HG03196 (cell line): ENCODE data around the gene GATD1.
A peak's percentile ranks its signal among the peaks of the same experiment; 100 is the strongest.

Experiments
- ATAC-seq: cut with Tn5 transposase; IDR thresholded peaks from one replicate; pipeline ENCODE4 v1.9.1; 2021; ENCODE audit not compliant: unreplicated experiment

The GATD1 gene

GRCh38 chr11:813072-813455 lies 35.8 kb upstream of the GATD1 start:
- ATAC-seq, result no peak

DNA sequence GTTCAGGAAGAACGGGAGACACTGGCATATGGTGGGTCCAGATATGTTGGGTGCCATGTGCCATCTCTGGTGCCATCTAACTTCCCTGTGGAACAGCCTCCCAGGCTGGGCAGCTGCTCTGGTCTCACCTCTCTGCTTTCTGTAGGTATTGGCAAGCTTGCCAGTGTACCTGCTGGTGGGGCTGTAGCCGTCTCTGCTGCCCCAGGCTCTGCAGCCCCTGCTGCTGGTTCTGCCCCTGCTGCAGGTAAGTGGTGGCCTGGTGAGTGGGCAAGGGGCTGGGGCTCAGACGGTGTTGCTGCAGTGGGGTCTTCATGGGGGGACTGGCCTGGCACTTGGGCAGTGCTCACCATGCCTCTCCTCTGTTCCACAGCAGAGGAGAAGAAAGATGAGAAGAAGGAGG lies 35.1 kb upstream of the GATD1 start:
- ATAC-seq, result no peak

DNA sequence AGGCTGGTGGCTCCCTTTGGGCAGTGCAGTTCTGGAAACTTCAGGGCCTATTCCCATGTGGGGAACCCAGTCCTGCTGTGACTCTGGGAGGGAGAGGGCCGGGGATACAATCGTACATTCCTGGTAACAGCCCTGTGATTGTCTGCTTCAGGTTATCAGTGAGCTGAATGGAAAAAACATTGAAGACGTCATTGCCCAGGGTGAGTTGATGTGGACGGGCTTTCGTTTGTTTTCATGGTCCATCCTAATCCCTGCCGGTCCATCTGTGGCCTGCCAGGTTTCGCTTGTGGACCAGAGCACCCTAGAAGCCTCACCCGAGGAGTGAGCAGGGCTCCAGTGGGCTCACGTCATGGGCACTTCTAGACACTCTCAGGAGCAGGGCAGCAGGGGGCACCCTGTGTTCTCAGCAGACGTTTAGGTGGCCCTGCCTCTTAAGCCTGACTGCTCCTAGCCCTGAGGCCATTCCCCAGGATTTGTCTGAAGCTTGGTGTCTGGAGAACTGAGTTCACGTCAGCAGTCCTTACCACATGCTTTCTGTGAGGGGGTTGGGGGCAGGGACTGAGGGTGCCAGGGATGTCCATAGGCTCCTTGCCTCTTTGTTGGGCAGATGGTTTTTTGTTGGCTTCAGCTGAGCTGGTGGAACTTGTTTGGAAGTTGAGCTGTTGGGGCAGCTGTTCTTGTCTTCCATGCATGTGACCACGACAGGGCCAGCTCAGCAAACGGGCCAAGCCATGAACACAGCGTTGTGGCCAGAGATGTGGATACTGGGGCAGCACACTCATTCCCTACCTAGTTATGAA lies 34.4 kb upstream of the GATD1 start:
- no peak for ATAC-seq

- no peak for ATAC-seq
Measured at GRCh38 chr11:810040-810567, 32.8 kb upstream of the GATD1 start.

DNA sequence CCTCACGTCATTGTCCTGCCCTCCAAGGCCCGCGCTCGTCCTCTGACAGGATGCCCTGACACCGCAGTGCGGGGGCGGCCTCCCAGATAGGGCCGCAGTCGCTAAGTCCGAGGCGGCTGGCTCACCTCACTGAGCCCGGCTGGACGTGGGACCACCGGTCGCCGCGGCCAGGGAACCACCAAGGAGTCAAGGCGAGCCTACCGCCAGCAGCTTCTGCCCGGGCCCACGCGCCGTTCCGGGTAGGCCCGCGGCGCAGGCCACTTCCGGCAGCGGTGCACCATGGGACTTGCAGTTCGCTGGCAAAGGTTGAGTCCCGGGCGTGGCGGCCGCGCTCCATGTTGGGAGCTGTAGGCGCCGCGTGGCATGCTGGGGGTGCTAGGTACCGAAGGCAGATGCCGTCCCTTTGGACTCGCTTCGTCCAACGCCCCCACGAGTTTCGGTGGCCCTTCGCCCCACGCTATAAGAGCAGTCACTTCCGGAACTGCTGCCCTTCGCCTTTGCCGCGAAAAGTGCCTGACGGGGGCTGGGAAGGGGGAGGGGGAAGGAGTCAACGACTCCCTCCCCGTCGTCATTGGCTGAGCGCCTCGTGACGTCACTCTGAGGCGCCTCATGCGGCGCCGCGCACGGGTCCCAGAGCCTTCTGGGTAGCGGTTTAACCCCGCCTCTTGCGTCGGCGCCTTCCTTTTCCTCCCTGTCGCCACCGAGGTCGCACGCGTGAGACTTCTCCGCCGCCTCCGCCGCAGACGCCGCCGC lies 32.2 kb upstream of the GATD1 start, which contains the start of gene RPLP2:
TSS of gene RPLP2 (plus strand) at position 681 of the 753 bp plus-strand sequence. CDS start 268 bp downstream, outside the sequence.
- ATAC-seq, result peak; percentile 72

DNA sequence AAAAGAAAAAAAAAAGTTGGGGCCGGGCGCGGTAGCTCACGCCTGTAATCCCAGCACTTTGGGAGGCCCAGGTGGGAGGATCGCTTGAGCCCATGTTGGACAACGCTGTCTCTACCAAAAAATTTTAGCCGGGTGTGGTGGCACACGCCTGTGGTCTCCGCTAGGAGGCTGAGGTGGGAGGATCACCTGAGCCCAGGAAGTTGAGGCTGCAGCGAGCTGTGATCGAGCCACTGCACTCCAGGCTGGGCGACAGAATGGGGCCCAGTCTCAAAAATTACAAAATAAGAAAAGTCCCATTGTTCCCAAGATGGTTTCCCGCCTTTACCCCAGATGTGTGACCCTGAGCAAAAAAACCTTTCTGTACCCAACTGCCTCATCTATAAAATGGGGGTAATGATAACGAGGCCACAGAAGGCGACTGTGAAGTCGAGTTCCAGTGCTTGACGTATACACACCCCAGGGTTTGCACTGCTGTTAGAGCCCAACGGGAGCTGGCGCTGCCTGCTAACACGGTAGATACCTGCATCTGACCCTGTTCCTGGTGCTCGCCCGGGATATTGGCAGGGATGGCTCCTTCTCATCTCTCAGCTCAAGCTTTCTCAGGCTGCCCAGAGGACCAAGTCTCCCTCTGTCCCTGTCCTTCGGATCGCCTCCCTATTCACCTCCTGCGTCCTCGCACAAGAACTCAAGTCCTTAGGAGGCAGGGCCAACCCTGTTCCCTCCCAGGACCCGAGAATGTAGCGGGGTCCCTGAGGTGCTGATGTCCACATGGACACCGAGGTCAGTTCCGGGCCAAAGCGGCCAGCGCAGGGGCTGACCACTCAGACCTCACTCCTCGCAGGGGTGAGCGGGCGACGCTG lies 31.4 kb upstream of the GATD1 start:
- ATAC-seq, result no peak

- no peak for ATAC-seq
Measured at GRCh38 chr11:804599-804964, 27.3 kb upstream of the GATD1 start.

DNA sequence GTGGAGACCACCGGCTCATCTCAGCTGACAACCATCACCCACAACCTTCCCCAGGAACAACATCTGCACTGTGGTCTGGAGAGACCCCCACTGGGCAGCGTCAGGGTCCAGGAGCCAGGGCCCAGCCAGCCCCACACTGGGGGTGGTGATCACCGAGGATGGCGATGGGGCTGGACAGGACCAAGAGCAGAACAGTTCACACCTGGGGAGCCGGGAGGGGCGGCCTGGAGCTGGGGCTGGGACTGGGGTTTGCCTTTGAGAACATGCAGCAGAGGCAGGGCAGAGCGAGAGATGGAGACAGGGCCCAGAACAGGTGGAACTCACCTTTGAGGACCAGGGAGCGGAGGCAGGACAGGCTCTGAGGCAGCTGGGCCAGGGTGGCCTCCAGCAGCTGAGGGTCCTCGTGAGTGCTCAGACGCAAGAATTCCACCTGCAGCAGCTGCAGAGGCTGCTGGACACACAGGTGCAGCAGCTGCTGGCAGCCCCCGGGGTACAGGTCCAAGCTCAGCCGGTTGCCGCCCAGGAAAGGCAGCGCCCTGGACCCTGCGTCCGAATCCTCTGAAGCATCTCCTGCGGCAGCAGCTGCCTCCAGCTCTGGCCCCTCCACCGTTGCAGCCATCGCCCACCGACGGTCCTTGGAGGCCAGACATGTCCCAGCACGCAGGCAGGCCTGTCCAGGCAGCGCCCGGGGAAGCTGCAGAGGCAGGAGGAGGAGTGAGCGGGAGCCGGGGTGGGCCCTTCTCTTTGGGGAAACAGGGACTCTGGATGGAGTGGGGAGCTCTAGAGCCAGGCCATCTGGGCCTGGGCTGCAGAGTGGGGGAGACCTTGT lies 26.7 kb upstream of the GATD1 start:
- no peak for ATAC-seq

DNA sequence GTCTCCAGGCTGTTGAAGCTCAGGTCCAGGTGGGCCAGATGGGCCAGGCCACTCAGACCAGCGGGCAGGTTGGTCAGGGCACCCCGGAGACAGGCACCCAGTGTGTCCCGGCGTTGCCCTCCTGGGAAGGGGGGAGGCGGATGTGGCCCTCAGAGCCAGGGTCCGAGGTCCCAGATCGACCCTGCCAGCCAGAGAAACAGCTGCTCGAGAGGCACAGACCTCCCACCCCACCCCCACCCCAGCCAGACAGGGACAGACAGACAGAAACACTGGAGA lies 26.1 kb upstream of the GATD1 start:
- no peak for ATAC-seq

- ATAC-seq, result no peak
Measured at GRCh38 chr11:802693-803466, 25.6 kb upstream of the GATD1 start.

- ATAC-seq, result no peak
Measured at GRCh38 chr11:802018-802617, 24.8 kb upstream of the GATD1 start.

DNA sequence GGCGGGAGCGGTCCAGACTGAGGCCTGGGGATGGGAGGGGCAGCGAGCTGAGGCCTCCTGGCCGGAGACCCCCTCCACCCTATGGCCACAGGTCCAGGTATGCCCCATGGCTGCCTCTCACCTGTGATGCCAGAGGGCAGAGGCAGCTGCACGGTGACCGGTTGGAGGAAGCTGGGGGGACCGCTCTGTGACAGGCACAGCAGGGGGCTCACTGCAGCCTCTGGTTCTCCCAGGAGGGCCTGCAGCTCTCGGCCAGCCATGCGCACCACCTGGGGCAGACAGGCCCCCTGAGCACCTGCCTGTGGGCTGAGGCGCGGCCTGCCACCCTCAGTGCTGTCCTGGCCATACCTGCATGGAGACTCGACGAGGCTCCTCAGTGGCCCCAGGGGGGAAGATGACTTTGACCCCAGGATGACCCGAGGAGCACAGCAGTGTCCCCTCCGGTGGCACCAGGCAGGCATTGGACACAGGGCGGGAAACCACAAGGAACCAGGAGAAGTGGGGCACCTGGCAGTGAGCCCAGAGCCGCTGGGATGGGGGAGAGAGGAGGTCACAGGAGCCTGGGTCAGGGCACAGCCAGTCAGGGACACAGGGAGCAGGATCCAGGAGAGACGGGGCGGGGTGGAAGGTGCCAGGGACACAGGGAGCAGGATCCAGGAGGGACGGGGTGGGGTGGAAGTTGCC lies 24.0 kb upstream of the GATD1 start:
- ATAC-seq, result no peak

DNA sequence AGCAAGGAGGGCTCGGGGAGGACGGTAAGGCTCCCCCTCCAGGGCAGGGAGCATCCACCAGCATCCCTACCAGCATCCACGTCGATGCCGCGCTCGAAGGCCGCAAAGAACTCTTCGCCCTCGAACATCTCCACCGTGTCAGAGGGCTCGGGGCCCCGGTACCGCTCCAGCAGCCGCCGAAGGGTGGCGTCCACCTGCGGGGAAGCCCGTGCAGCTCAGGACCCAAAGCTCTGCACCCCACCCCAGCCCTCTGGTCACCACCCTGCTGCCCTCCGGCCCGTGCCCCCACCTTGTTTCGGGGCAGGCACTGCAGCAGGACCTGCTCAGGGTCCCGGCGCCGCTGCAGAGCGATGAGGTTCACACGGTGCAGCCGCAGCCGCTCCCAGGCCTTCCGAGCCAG lies 23.2 kb upstream of the GATD1 start:
- no peak for ATAC-seq

DNA sequence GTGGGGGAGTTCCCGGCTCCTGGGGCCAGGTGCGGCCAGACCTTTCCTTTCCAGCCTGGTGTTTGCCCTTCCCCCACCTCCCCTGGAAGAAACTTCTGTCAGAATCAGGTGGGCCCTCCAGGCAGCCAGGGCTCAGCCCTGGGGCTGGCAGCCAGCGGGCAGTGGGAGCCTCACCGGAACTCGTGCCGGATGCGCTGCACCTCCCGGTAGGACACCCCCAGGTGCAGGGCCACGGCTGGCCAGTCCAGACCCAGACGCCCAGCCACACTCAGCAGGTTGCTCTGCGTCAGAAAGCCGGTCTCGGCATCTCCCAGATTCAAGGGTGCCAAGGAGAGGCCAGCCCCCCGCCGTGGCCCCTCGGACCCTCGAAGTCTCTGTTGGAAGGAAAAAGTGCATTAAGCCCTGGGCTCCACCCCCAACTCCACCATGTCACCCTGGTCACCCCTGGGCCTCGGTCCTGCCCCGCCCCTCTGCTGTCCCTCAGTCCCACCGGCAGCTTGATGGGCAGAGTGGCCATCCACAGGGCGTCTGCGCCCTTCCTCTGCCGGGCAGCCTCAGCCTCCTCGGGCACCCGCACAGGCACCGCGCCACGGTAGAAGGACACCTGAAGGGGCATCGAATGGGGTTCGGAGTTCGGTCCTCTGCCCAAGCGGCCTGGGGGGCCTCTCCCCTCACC lies 22.5 kb upstream of the GATD1 start:
- no peak for ATAC-seq

DNA sequence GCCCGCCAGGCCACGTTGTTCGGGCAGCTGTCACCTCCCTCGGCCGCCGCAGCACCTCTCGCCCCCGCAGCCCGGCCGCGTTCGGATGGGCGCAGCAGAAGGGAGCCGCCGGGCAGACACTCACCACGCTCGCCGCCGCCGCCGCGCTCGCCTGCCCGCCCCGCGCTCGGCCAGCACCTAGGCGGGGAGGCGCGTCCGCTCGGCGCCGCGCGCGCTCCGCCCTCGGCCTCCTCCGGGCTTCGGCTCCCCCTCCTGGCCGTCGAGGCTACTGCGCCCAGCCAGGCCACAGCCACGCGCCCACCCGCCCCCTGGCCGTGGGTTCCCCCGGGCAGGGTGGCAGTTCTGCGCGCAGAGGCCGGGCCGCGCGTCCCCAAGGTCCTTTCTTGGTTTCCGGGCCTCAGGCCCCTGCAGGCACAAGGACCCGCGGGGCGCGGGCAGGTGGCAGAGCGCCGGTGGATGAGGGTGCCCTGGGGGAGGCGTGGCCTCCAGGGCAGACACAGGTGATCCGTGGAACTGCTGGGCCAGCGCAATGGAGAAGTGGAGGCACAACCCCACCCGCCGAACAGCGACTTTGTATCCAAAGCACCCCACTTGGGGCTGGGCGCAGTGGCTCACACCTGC lies 20.9 kb upstream of the GATD1 start, which contains the start of gene SLC25A22:
TSS of gene SLC25A22 (minus strand) at position 189 of the 621 bp plus-strand sequence. CDS start 3,275 bp downstream, outside the sequence.
- peak; percentile 48 for ATAC-seq

DNA sequence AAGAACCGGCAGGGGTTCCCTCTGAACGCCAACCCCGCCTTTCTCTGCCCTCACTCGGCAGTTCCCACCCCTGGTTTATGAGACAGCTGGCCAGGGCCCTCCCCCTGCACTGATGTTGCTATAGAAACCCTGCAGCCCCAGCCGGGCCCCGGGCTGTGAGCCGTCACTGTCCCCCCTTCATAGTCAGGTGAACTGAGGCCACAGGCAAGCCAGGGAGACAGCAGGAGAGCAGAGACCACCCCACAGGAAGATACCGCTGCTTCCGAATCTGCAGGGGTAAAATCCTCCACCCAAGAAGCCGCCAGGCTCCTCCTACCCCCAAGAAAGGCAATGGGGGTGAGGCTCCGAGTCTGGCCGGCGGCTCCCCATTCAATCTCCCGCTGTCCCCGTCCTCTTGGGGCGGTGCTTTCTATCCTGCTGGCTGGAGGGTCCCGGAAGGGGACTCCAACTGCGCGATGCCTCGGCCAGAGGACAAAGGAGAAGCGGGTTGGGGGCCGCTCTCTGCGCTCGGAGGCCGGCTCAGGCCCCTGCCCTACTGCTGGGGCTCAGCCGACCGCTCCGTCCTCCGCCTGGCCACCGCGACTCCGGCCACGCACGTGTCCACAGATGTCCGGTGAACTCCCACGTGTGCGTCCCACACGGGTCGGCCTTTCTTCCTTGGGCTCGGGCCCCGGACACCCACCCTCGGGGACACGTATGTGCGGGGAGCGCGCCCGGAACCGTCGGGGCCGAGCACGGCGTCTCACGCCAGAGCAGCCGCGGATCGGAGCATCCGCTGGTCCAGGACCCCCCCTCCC lies 20.2 kb upstream of the GATD1 start:
- ATAC-seq, result peak; percentile 37
